OCI-LY7 (cell line): ENCODE measurements around the gene LY6G5C.

Experiments used
- EZH2phosphoT487 ChIP-seq: fragments of 200-600 bp; sonication (generic); IDR thresholded peaks from 2 replicates; pipeline ENCODE4 v1.6.1; 2018; ENCODE audit warnings: low read depth, borderline replicate concordance, mild to moderate bottlenecking, mixed run types, antibody characterized with exemption, low read length, moderate library complexity, mixed read lengths
- TF ChIP-seq, protein P1 (sequence below): fragments of 200-600 bp; sonication (generic); conservative IDR thresholded peaks from 2 replicates; pipeline ENCODE4 v1.5.1; 2014; ENCODE audit warnings: mild to moderate bottlenecking, antibody characterized with exemption, low read length, moderate library complexity, mixed read lengths

GRCh38 chr6:31658158-31658688 is 22.6 kb downstream of the LY6G5C start:
- TF ChIP-seq, protein P1, sequence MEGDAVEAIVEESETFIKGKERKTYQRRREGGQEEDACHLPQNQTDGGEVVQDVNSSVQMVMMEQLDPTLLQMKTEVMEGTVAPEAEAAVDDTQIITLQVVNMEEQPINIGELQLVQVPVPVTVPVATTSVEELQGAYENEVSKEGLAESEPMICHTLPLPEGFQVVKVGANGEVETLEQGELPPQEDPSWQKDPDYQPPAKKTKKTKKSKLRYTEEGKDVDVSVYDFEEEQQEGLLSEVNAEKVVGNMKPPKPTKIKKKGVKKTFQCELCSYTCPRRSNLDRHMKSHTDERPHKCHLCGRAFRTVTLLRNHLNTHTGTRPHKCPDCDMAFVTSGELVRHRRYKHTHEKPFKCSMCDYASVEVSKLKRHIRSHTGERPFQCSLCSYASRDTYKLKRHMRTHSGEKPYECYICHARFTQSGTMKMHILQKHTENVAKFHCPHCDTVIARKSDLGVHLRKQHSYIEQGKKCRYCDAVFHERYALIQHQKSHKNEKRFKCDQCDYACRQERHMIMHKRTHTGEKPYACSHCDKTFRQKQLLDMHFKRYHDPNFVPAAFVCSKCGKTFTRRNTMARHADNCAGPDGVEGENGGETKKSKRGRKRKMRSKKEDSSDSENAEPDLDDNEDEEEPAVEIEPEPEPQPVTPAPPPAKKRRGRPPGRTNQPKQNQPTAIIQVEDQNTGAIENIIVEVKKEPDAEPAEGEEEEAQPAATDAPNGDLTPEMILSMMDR, result no peak
- no peak for TF ChIP-seq EZH2phosphoT487
